ENCODE data around the gene EIF4G1. TPM values are rescaled to one million over a fixed set of nuclear protein-coding genes. Genes with fewer than 3 reads are reported as not detected.
A peak's percentile ranks its signal among the peaks of the same experiment; 100 is the strongest.

EIF4G1 gene
- total RNA-seq, 1 experiment from 2014 or later, result 392 TPM

DNA sequence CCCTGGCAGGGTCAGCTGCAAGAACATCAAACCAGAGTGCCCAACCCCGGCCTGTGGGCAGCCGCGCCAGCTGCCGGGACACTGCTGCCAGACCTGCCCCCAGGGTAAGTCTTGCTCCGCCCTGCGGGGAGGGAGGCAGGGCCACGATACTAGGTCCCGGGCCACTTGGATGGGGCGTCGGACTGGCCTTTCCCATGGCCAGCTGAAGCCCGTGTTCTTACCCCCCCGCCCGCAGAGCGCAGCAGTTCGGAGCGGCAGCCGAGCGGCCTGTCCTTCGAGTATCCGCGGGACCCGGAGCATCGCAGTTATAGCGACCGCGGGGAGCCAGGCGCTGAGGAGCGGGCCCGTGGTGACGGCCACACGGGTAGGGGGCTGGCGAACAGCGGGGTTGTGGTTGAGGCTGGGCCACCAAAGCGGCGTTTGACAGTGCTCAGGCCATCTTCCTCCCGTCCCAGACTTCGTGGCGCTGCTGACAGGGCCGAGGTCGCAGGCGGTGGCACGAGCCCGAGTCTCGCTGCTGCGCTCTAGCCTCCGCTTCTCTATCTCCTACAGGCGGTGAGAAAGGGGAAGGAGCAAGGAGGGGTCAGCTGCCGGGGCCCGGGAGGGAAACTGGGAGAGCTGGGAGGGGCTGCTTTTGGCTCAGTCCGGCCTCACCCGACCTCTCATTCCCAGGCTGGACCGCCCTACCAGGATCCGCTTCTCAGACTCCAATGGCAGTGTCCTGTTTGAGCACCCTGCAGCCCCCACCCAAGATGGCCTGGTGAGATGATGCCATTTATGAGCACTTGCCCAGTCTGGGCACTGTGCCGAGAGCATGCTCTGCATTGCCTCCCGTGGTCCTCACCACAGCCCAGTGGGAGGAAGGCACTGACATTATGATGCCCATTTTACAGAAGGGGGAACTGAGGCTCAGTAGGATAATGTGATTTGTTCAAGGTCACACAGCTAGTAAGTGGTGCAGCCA is 67.1 kb downstream of the EIF4G1 start:
- peak; percentile 89 for DNase-seq
- Histone ChIP-seq H3K4me3 (ENCODE audit: insufficient read depth, low read depth, low read length) (peak overlapping the region; percentile 43), H3K36me3 (replicated peaks; ENCODE audit: control insufficient read depth, insufficient read depth, low read length) (no peaks in the 10 kb centered on the region), H3K27me3 (ENCODE audit: control insufficient read depth, insufficient read depth, low read length) (peaks cover 45% of the 10 kb centered on the region)

DNA sequence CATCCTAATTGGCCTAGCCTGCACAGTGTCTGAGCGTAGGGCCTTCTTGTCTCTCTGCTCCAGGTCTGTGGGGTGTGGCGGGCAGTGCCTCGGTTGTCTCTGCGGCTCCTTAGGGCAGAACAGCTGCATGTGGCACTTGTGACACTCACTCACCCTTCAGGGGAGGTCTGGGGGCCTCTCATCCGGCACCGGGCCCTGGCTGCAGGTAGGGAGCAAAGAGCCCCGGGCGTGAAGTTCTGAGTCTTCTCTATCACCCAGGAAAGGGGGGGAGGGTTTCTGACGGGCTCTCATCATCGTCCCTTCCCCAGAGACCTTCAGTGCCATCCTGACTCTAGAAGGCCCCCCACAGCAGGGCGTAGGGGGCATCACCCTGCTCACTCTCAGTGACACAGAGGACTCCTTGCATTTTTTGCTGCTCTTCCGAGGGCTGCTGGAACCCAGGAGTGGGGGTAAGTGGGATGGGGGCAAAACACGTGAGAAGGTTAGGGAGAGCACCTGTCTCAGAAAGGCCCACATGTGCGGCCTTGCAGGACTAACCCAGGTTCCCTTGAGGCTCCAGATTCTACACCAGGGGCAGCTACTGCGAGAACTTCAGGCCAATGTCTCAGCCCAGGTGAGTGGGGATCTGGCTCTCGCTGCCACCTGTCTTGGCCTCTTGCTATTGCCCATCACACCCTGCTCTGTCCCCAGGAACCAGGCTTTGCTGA is 68.1 kb downstream of the EIF4G1 start:
- Histone ChIP-seq H3K4me3 (ENCODE audit: insufficient read depth, low read depth, low read length) (no peak overlapping the region), H3K36me3 (replicated peaks; ENCODE audit: control insufficient read depth, insufficient read depth, low read length) (no peaks in the 10 kb centered on the region), H3K27me3 (ENCODE audit: control insufficient read depth, insufficient read depth, low read length) (peaks cover 45% of the 10 kb centered on the region)
- DNase-seq, result peak; percentile 59

DNA sequence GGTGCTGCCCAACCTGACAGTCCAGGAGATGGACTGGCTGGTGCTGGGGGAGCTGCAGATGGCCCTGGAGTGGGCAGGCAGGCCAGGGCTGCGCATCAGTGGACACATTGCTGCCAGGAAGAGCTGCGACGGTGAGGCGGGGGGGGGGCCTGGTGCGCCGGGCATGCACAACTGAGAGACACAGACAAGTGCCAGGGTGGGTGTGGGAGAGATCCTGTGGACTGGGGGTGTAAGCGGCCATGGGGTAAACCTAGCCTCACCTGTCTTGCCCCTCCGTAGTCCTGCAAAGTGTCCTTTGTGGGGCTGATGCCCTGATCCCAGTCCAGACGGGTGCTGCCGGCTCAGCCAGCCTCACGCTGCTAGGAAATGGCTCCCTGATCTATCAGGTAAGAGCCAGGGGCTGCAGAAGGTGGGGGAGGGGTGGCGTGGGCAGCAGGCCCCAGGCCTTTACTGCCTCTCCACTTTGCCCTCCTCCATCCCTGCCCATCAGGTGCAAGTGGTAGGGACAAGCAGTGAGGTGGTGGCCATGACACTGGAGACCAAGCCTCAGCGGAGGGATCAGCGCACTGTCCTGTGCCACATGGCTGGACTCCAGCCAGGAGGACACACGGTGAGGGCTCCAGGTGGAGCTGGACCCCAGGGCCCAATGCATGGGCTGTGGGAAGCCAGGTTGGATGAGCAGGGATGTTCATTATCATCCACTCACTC is 68.8 kb downstream of the EIF4G1 start:
- Histone ChIP-seq H3K36me3 (replicated peaks; ENCODE audit: control insufficient read depth, insufficient read depth, low read length) (no peaks in the 10 kb centered on the region), H3K4me3 (ENCODE audit: insufficient read depth, low read depth, low read length) (no peak overlapping the region), H3K27me3 (ENCODE audit: control insufficient read depth, insufficient read depth, low read length) (peaks cover 44% of the 10 kb centered on the region)
- DNase-seq, result peak; percentile 58

DNA sequence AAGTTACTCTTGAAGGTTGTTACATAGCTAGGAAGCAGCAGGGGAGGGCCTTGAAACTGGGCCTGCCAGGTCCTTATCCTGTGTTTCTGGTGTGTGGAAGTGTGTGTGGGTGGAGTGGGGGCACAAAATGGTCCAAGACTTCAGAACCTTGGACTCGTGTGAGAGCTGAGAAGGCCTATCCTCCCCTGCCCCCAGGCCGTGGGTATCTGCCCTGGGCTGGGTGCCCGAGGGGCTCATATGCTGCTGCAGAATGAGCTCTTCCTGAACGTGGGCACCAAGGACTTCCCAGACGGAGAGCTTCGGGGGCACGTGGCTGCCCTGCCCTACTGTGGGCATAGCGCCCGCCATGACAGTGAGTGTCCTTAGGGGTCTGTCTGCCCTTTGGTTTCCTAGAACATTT is 69.9 kb downstream of the EIF4G1 start:
- Histone ChIP-seq H3K36me3 (replicated peaks; ENCODE audit: control insufficient read depth, insufficient read depth, low read length) (no peaks in the 10 kb centered on the region), H3K4me3 (ENCODE audit: insufficient read depth, low read depth, low read length) (no peak overlapping the region), H3K27me3 (ENCODE audit: control insufficient read depth, insufficient read depth, low read length) (peaks cover 33% of the 10 kb centered on the region)
- DNase-seq, result peak; percentile 27

Other genes with a start within 250 kb of the EIF4G1 start
- not detected in 2 replicates for gene HTR3E, start 217.5 kb upstream of the EIF4G1 start, total RNA-seq (2014; rRNA removed; shearing (Covaris generic))
- gene EIF2B5, start 179.2 kb upstream of the EIF4G1 start, total RNA-seq (2014; rRNA removed; shearing (Covaris generic)), result 58.4 and 65.6 TPM in 2 replicates
- 40.6 and 44.4 TPM in 2 replicates for gene DVL3, start 159.2 kb upstream of the EIF4G1 start, total RNA-seq (2014; rRNA removed; shearing (Covaris generic))
- 567 and 667 TPM in 2 replicates for gene AP2M1, start 139.8 kb upstream of the EIF4G1 start, total RNA-seq (2014; rRNA removed; shearing (Covaris generic))
- gene ABCF3, start 128.4 kb upstream of the EIF4G1 start, total RNA-seq (2014; rRNA removed; shearing (Covaris generic)), result 31.1 and 38.8 TPM in 2 replicates
- gene VWA5B2, start 85.0 kb upstream of the EIF4G1 start, total RNA-seq (2014; rRNA removed; shearing (Covaris generic)), result 0.41 TPM in 1 of 2 replicates, not detected in the other
- 59.8 and 62.7 TPM in 2 replicates for gene ALG3, start 65.6 kb upstream of the EIF4G1 start, total RNA-seq (2014; rRNA removed; shearing (Covaris generic))
- gene EEF1AKMT4, start 64.9 kb upstream of the EIF4G1 start, total RNA-seq (2014; rRNA removed; shearing (Covaris generic)), result 10.1 and 15.2 TPM in 2 replicates
- 1.5 and 1.6 TPM in 2 replicates for gene CAMK2N2, start 53.1 kb upstream of the EIF4G1 start, total RNA-seq (2014; rRNA removed; shearing (Covaris generic))
- not detected in 2 replicates for gene ECE2, start 38.6 kb upstream of the EIF4G1 start, total RNA-seq (2014; rRNA removed; shearing (Covaris generic))
- 378 and 392 TPM in 2 replicates for gene PSMD2, start 15.4 kb upstream of the EIF4G1 start, total RNA-seq (2014; rRNA removed; shearing (Covaris generic))
- 36.9 and 41.1 TPM in 2 replicates for gene FAM131A, start 23.0 kb downstream of the EIF4G1 start, total RNA-seq (2014; rRNA removed; shearing (Covaris generic))
- gene CLCN2, start 47.0 kb downstream of the EIF4G1 start, total RNA-seq (2014; rRNA removed; shearing (Covaris generic)), result 17.1 and 22.3 TPM in 2 replicates
- 92.8 and 100 TPM in 2 replicates for gene POLR2H, start 47.1 kb downstream of the EIF4G1 start, total RNA-seq (2014; rRNA removed; shearing (Covaris generic))
- 0.80 and 1.3 TPM in 2 replicates for gene THPO, start 63.6 kb downstream of the EIF4G1 start, total RNA-seq (2014; rRNA removed; shearing (Covaris generic))
- 4.5 and 10.5 TPM in 2 replicates for gene CHRD, start 65.4 kb downstream of the EIF4G1 start, total RNA-seq (2014; rRNA removed; shearing (Covaris generic))
- gene EPHB3, start 247.2 kb downstream of the EIF4G1 start, total RNA-seq (2014; rRNA removed; shearing (Covaris generic)), result 8.4 and 11.1 TPM in 2 replicates